ENCODE results near the gene MAML2. TPM values are rescaled to one million over a fixed set of nuclear protein-coding genes. Genes with fewer than 3 reads are reported as not detected.

The MAML2 gene
- total and polyA plus RNA-seq, 4 donors, result 0.56 to 2.1 (median 1.4) TPM

DNA sequence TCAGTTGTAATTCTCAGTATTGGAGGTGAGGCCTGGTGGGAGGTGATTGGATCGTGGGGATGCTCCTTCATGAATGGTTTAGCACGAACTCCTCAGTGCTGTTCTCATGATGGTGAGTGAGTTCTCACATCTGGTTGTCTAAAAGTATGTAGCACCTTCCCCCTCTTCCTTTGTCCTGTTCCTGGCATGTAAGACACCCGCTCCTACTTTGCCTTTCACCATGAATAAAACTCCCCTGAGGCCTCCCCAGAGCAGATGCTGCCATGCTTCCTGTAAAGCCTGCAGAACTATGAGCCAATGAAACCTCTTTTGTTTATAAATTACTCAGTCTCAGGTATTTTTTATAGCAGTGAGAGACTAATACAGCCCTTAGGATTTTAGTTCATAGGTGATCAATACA is 191.5 kb downstream of the MAML2 start (continued):
- TF ChIP-seq HNF4G (IDR thresholded peaks at IDR 0.05), result no peak
- no peak for TF ChIP-seq GABPA (IDR thresholded peaks at IDR 0.05 in 1 of 2, conservative IDR thresholded peaks at IDR 0.05 in 1 of 2)
- TF ChIP-seq HNF4A (conservative IDR thresholded peaks at IDR 0.05), result no peak

DNA sequence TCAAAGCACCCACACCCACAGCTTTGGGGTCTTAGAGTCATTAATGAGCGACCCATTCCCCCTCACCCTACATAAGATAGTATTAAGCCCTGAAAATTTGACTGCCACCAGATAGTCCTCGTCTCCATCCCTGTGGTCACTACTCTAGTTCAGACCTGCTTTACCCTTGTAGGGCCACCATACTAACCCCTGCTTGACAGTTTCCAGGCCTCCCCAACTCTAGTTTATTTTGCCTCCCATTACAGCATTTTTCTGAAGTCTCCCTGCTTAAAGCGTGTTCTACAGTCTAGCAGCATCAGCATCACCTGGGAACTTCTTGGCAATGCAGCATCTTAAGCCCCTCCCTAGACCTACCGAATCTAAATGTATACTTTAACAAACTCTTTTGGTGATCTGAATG is 192.4 kb downstream of the MAML2 start:
- H3K27me3 ChIP-seq (ENCODE audit: control insufficient read depth in 4 of 4, insufficient read depth in 4 of 4, low read length in 3 of 4), result no peaks in the 10 kb centered on the region
- no peak overlapping the region for H3K9ac ChIP-seq (ENCODE audit: low read depth in 1 of 2, low read length in 2 of 2)
- WGBS, result 92% methylated on average over 4 of the region's 4 CpGs
- no peak overlapping the region for H3K27ac ChIP-seq (ENCODE audit: low read depth in 1 of 2, low read length in 2 of 2)
- H3K9me3 ChIP-seq (ENCODE audit: control insufficient read depth in 4 of 4, low read length in 3 of 4), result no peaks in the 10 kb centered on the region
- no peaks in the 10 kb centered on the region for H3K4me1 ChIP-seq (ENCODE audit: control insufficient read depth in 4 of 4, insufficient read depth in 4 of 4, low read length in 3 of 4)
- no peak overlapping the region for H3K4me3 ChIP-seq (ENCODE audit: low read depth in 1 of 3, low read length in 3 of 3)
- no peak for TF ChIP-seq GABPA (IDR thresholded peaks at IDR 0.05 in 1 of 2, conservative IDR thresholded peaks at IDR 0.05 in 1 of 2)
- TF ChIP-seq, protein P1, sequence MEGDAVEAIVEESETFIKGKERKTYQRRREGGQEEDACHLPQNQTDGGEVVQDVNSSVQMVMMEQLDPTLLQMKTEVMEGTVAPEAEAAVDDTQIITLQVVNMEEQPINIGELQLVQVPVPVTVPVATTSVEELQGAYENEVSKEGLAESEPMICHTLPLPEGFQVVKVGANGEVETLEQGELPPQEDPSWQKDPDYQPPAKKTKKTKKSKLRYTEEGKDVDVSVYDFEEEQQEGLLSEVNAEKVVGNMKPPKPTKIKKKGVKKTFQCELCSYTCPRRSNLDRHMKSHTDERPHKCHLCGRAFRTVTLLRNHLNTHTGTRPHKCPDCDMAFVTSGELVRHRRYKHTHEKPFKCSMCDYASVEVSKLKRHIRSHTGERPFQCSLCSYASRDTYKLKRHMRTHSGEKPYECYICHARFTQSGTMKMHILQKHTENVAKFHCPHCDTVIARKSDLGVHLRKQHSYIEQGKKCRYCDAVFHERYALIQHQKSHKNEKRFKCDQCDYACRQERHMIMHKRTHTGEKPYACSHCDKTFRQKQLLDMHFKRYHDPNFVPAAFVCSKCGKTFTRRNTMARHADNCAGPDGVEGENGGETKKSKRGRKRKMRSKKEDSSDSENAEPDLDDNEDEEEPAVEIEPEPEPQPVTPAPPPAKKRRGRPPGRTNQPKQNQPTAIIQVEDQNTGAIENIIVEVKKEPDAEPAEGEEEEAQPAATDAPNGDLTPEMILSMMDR (IDR thresholded peaks at IDR 0.05; ENCODE audit: low read depth, low read length, missing input control), result no peak
- TF ChIP-seq, protein P2, sequence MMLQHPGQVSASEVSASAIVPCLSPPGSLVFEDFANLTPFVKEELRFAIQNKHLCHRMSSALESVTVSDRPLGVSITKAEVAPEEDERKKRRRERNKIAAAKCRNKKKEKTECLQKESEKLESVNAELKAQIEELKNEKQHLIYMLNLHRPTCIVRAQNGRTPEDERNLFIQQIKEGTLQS (IDR thresholded peaks at IDR 0.05), result no peak
- TF ChIP-seq TAF1 (conservative IDR thresholded peaks at IDR 0.05), result no peak
- no peak for TF ChIP-seq JUND (IDR thresholded peaks at IDR 0.05)
- TF ChIP-seq HNF4A (conservative IDR thresholded peaks at IDR 0.05), result no peak
- TF ChIP-seq, protein P3, sequence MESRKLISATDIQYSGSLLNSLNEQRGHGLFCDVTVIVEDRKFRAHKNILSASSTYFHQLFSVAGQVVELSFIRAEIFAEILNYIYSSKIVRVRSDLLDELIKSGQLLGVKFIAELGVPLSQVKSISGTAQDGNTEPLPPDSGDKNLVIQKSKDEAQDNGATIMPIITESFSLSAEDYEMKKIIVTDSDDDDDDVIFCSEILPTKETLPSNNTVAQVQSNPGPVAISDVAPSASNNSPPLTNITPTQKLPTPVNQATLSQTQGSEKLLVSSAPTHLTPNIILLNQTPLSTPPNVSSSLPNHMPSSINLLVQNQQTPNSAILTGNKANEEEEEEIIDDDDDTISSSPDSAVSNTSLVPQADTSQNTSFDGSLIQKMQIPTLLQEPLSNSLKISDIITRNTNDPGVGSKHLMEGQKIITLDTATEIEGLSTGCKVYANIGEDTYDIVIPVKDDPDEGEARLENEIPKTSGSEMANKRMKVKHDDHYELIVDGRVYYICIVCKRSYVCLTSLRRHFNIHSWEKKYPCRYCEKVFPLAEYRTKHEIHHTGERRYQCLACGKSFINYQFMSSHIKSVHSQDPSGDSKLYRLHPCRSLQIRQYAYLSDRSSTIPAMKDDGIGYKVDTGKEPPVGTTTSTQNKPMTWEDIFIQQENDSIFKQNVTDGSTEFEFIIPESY (IDR thresholded peaks at IDR 0.05), result no peak
- TF ChIP-seq FOXA1 (IDR thresholded peaks at IDR 0.05), result no peak
- TF ChIP-seq EGR1 (IDR thresholded peaks at IDR 0.05; ENCODE audit: low read depth in 2 of 2), result no peak
- no peak for TF ChIP-seq NR2F2 (IDR thresholded peaks at IDR 0.05)
- no peak for TF ChIP-seq RXRA (IDR thresholded peaks at IDR 0.05)
- TF ChIP-seq, protein P4, sequence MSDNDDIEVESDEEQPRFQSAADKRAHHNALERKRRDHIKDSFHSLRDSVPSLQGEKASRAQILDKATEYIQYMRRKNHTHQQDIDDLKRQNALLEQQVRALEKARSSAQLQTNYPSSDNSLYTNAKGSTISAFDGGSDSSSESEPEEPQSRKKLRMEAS (IDR thresholded peaks at IDR 0.05), result no peak
- TF ChIP-seq SP1 (IDR thresholded peaks at IDR 0.05), result no peak
- DNase-seq (ENCODE audit: low spot score), result no peak
- no peaks in the 10 kb centered on the region for H3K36me3 ChIP-seq (ENCODE audit: control insufficient read depth in 4 of 4, insufficient read depth in 3 of 4, low read depth in 1 of 4, low read length in 3 of 4)

DNA sequence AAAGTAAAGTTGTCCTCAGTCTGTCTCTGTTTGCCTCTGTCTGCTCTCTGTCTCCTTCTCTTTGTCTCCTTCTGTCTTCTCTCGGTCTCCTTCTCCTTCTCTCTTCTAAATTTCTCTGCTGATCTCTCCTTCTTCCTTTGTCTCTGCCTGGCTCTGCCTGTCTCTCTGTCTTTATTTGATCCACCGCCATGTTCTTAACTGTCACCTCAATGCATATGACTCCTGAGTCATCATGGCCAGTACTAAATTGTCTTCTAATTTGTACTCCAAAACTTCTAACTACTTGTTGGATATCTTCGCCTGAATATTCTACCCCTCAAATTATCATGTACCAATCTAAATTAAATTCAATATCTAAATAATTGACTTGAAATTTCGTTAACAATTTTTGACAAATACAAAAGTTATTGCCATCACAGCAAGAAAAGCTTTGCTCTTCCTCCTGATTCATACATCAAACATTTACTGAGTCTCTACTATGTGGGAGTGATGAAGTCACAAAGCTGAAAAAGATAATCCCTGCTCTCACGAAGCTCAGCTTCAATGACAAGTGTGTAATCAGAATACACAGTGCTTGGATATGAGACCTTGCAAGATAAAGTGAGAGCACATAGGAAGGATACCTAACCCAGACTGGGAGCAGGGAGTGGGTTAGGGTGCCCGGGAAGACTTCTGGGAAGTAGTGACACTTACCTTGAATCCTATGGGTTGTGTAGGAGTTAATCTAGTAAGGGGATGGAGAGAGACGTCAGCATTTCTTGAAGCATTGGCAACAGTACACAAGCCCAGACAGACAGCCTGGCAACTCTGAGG is 193.0 kb downstream of the MAML2 start:
- no peaks in the 10 kb centered on the region for H3K27me3 ChIP-seq (ENCODE audit: control insufficient read depth in 4 of 4, insufficient read depth in 4 of 4, low read length in 3 of 4)
- TF ChIP-seq HNF4G (IDR thresholded peaks at IDR 0.05) (no peak), YY1 (IDR thresholded peaks at IDR 0.05) (no peak), FOXA2 (IDR thresholded peaks at IDR 0.05) (no peak), TAF1 (conservative IDR thresholded peaks at IDR 0.05) (no peak)
- TF ChIP-seq, protein P3 (IDR thresholded peaks at IDR 0.05), result no peak
- H3K9ac ChIP-seq (ENCODE audit: low read depth in 1 of 2, low read length in 2 of 2), result no peak overlapping the region
- no peak overlapping the region for H3K4me3 ChIP-seq (ENCODE audit: low read depth in 1 of 3, low read length in 3 of 3)
- no peak overlapping the region for H3K27ac ChIP-seq (ENCODE audit: low read depth in 1 of 2, low read length in 2 of 2)
- DNase-seq (ENCODE audit: low spot score), result no peak
- no peaks in the 10 kb centered on the region for H3K9me3 ChIP-seq (ENCODE audit: control insufficient read depth in 4 of 4, low read length in 3 of 4)
- H3K4me1 ChIP-seq (ENCODE audit: control insufficient read depth in 4 of 4, insufficient read depth in 4 of 4, low read length in 3 of 4), result no peaks in the 10 kb centered on the region
- 81% methylated on average over 7 of the region's 7 CpGs for WGBS
- H3K36me3 ChIP-seq (ENCODE audit: control insufficient read depth in 4 of 4, insufficient read depth in 3 of 4, low read depth in 1 of 4, low read length in 3 of 4), result no peaks in the 10 kb centered on the region

Data from liver (tissue), 9 donors.